ENCODE data around the gene ATCAY. TPM values are rescaled to one million over a fixed set of nuclear protein-coding genes. Genes with fewer than 3 reads are reported as not detected.

ATCAY gene
- polyA plus RNA-seq, 1 donor from 2014 or later: 73.8 TPM

DNA sequence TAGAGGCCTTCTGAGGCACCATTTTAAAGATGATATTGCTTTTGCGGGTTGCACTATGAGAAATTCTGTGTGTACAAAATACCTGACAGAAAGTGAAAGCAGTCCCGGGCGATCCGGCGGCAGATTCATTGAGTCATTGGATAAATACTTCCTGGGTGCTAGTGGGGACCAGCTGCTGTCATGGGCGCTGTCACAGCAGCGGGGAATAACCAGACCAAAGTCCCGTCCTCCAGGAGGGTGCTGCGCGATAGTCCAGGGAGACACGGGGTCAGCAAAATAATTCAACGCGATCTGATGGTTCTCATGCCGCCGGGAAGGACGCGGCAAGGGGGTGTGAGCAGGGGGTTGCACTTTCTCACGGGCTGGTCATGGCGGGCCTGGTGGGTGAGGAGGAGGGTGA, 25.2 kb upstream of the ATCAY start:
- H2AFZ ChIP-seq (ENCODE audit: low read depth, low read length): no peak overlapping the region
- H3K27ac ChIP-seq (ENCODE audit: low read length): no peak overlapping the region
- H3K36me3 ChIP-seq (ENCODE audit: insufficient read depth, low read length): no peaks in the 10 kb centered on the region
- H3K79me2 ChIP-seq (replicated peaks; ENCODE audit: insufficient read depth, low read length): no peaks in the 10 kb centered on the region
- no peaks in the 10 kb centered on the region for H4K20me1 ChIP-seq (ENCODE audit: insufficient read depth)
- H3K4me3 ChIP-seq (ENCODE audit: low read length): no peak overlapping the region
- TF ChIP-seq SMC3 (conservative IDR thresholded peaks at IDR 0.05; ENCODE audit: poor library complexity) (no peak), TAF1 (IDR thresholded peaks at IDR 0.05; ENCODE audit: low read depth) (no peak), RAD21 (conservative IDR thresholded peaks at IDR 0.05) (no peak), POLR2AphosphoS5 (IDR thresholded peaks at IDR 0.05) (no peak), EP300 (conservative IDR thresholded peaks at IDR 0.05; ENCODE audit: poor library complexity, severe bottlenecking) (no peak), MXI1 (conservative IDR thresholded peaks at IDR 0.05; ENCODE audit: poor library complexity, severe bottlenecking) (no peak), EZH2 (IDR thresholded peaks at IDR 0.05; ENCODE audit: borderline replicate concordance, insufficient read depth, low read length, poor library complexity, severe bottlenecking) (no peak)
- TF ChIP-seq, protein P1, sequence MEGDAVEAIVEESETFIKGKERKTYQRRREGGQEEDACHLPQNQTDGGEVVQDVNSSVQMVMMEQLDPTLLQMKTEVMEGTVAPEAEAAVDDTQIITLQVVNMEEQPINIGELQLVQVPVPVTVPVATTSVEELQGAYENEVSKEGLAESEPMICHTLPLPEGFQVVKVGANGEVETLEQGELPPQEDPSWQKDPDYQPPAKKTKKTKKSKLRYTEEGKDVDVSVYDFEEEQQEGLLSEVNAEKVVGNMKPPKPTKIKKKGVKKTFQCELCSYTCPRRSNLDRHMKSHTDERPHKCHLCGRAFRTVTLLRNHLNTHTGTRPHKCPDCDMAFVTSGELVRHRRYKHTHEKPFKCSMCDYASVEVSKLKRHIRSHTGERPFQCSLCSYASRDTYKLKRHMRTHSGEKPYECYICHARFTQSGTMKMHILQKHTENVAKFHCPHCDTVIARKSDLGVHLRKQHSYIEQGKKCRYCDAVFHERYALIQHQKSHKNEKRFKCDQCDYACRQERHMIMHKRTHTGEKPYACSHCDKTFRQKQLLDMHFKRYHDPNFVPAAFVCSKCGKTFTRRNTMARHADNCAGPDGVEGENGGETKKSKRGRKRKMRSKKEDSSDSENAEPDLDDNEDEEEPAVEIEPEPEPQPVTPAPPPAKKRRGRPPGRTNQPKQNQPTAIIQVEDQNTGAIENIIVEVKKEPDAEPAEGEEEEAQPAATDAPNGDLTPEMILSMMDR (IDR thresholded peaks at IDR 0.05; ENCODE audit: poor library complexity, severe bottlenecking): no peak
- TF ChIP-seq, protein P2, sequence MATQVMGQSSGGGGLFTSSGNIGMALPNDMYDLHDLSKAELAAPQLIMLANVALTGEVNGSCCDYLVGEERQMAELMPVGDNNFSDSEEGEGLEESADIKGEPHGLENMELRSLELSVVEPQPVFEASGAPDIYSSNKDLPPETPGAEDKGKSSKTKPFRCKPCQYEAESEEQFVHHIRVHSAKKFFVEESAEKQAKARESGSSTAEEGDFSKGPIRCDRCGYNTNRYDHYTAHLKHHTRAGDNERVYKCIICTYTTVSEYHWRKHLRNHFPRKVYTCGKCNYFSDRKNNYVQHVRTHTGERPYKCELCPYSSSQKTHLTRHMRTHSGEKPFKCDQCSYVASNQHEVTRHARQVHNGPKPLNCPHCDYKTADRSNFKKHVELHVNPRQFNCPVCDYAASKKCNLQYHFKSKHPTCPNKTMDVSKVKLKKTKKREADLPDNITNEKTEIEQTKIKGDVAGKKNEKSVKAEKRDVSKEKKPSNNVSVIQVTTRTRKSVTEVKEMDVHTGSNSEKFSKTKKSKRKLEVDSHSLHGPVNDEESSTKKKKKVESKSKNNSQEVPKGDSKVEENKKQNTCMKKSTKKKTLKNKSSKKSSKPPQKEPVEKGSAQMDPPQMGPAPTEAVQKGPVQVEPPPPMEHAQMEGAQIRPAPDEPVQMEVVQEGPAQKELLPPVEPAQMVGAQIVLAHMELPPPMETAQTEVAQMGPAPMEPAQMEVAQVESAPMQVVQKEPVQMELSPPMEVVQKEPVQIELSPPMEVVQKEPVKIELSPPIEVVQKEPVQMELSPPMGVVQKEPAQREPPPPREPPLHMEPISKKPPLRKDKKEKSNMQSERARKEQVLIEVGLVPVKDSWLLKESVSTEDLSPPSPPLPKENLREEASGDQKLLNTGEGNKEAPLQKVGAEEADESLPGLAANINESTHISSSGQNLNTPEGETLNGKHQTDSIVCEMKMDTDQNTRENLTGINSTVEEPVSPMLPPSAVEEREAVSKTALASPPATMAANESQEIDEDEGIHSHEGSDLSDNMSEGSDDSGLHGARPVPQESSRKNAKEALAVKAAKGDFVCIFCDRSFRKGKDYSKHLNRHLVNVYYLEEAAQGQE (IDR thresholded peaks at IDR 0.05; ENCODE audit: borderline replicate concordance): no peak
- H3K27me3 ChIP-seq (ENCODE audit: insufficient read depth, low read depth, low read length): no peaks in the 10 kb centered on the region
- H3K4me2 ChIP-seq (ENCODE audit: low read length): no peak overlapping the region
- no peaks in the 10 kb centered on the region for H3K9me2 ChIP-seq (ENCODE audit: insufficient read depth, low read length)
- no peak overlapping the region for H3K9ac ChIP-seq (ENCODE audit: low read length)
- no peaks in the 10 kb centered on the region for H3F3A ChIP-seq (ENCODE audit: insufficient read depth, low read length, poor library complexity, severe bottlenecking)
- H3K9me3 ChIP-seq (ENCODE audit: low read length): peaks cover 7% of the 10 kb centered on the region

DNA sequence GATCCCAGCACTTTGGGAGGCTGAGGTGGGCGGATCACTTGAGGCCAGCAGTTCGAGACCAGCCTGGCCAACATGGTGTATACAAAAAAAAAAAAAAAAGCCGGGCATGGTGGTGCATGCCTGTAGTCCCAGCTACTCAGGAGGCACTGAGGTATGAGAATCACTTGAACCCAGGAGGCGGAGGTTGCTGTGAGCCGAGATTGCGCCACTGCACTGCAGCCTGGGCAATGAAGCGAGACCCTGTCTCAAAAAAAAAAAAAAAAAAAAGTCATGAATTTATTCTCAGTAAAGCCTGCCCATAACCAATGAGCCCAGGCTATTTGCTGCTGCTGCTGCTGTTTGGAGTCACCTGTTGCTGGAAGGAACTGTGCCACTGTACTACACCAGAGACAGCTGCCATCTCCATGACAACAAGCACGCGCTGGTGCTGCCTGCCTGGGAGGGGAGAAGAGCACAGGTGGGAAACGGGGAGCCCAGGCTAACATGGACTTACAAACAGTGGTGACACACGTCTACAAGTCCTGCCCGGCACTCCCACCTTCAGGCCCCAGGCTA, 23.0 kb upstream of the ATCAY start:
- H4K20me1 ChIP-seq (ENCODE audit: insufficient read depth): no peaks in the 10 kb centered on the region
- no peak overlapping the region for H3K27ac ChIP-seq (ENCODE audit: low read length)
- H2AFZ ChIP-seq (ENCODE audit: low read depth, low read length): no peak overlapping the region
- no peaks in the 10 kb centered on the region for H3K27me3 ChIP-seq (ENCODE audit: insufficient read depth, low read depth, low read length)
- no peak overlapping the region for H3K4me2 ChIP-seq (ENCODE audit: low read length)
- H3F3A ChIP-seq (ENCODE audit: insufficient read depth, low read length, poor library complexity, severe bottlenecking): no peaks in the 10 kb centered on the region
- H3K9me2 ChIP-seq (ENCODE audit: insufficient read depth, low read length): no peaks in the 10 kb centered on the region
- no peaks in the 10 kb centered on the region for H3K9me3 ChIP-seq (ENCODE audit: low read length)
- TF ChIP-seq SMC3 (conservative IDR thresholded peaks at IDR 0.05; ENCODE audit: poor library complexity) (no peak), TAF1 (IDR thresholded peaks at IDR 0.05; ENCODE audit: low read depth) (no peak), RAD21 (conservative IDR thresholded peaks at IDR 0.05) (no peak), EP300 (conservative IDR thresholded peaks at IDR 0.05; ENCODE audit: poor library complexity, severe bottlenecking) (no peak), POLR2AphosphoS5 (IDR thresholded peaks at IDR 0.05) (no peak), MXI1 (conservative IDR thresholded peaks at IDR 0.05; ENCODE audit: poor library complexity, severe bottlenecking) (no peak), EZH2 (IDR thresholded peaks at IDR 0.05; ENCODE audit: borderline replicate concordance, insufficient read depth, low read length, poor library complexity, severe bottlenecking) (no peak)
- TF ChIP-seq, protein P2 (IDR thresholded peaks at IDR 0.05; ENCODE audit: borderline replicate concordance): no peak
- TF ChIP-seq, protein P1 (IDR thresholded peaks at IDR 0.05; ENCODE audit: poor library complexity, severe bottlenecking): no peak
- no peak overlapping the region for H3K4me3 ChIP-seq (ENCODE audit: low read length)
- no peaks in the 10 kb centered on the region for H3K79me2 ChIP-seq (replicated peaks; ENCODE audit: insufficient read depth, low read length)
- H3K36me3 ChIP-seq (ENCODE audit: insufficient read depth, low read length): no peaks in the 10 kb centered on the region
- H3K9ac ChIP-seq (ENCODE audit: low read length): no peak overlapping the region
